HG03064 (cell line): ENCODE measurements around the gene GRIP1.

Experiments
- ATAC-seq: cut with Tn5 transposase; IDR thresholded peaks from one replicate; pipeline ENCODE4 v1.9.1; 2021; ENCODE audit warnings: low read depth; ENCODE audit not compliant: unreplicated experiment

The GRIP1 gene

GRCh38 chr12:66398931-66399910, 279.7 kb downstream of the GRIP1 start:
- no peak for ATAC-seq

GRCh38 chr12:66397574-66398290, 281.1 kb downstream of the GRIP1 start:
- no peak for ATAC-seq

GRCh38 chr12:66393890-66394289, 285.0 kb downstream of the GRIP1 start:
- no peak for ATAC-seq

GRCh38 chr12:66392266-66392915, 286.5 kb downstream of the GRIP1 start:
- ATAC-seq: no peak

- no peak for ATAC-seq
Observed at GRCh38 chr12:66388517-66388916, 290.4 kb downstream of the GRIP1 start.

GRCh38 chr12:66387117-66387516, 291.8 kb downstream of the GRIP1 start:
- ATAC-seq: no peak

GRCh38 chr12:66380769-66381535, 297.9 kb downstream of the GRIP1 start:
- no peak for ATAC-seq

- ATAC-seq: no peak
Observed at GRCh38 chr12:66379616-66380015, 299.3 kb downstream of the GRIP1 start.

GRCh38 chr12:66375560-66375959, 303.3 kb downstream of the GRIP1 start:
- no peak for ATAC-seq

- no peak for ATAC-seq
Observed at GRCh38 chr12:66371982-66372381, 306.9 kb downstream of the GRIP1 start.

GRCh38 chr12:66367015-66367667, 311.7 kb downstream of the GRIP1 start:
- no peak for ATAC-seq

- no peak for ATAC-seq
Observed at GRCh38 chr12:66365718-66366490, 313.0 kb downstream of the GRIP1 start.

- no peak for ATAC-seq
Observed at GRCh38 chr12:66361703-66362102, 317.2 kb downstream of the GRIP1 start.

GRCh38 chr12:66359300-66359699, 319.6 kb downstream of the GRIP1 start:
- no peak for ATAC-seq

GRCh38 chr12:66354291-66354690, 324.6 kb downstream of the GRIP1 start:
- no peak for ATAC-seq

- no peak for ATAC-seq
Observed at GRCh38 chr12:66352899-66353298, 326.0 kb downstream of the GRIP1 start.

GRCh38 chr12:66352197-66352596, 326.7 kb downstream of the GRIP1 start:
- no peak for ATAC-seq

- ATAC-seq: no peak
Observed at GRCh38 chr12:66351301-66351700, 327.6 kb downstream of the GRIP1 start.

- no peak for ATAC-seq
Observed at GRCh38 chr12:66345956-66346355, 332.9 kb downstream of the GRIP1 start.
